SK-N-MC (cell line): ENCODE measurements around the gene TWNK.

Experiments used
- DNase-seq: peaks from one replicate; pipeline ENCODE4 v3.0.0-alpha.2; 2011; ENCODE audit warnings: low read depth, low spot score
- H3K27ac ChIP-seq: fragments of 200-600 bp; sonication (generic); 2 replicates; pipeline ENCODE4 v1.5.1; 2016; ENCODE audit warnings: mixed run types
- H3K36me3 ChIP-seq: fragments of 200-600 bp; sonication (generic); 2 replicates; pipeline ENCODE4 v1.6.1; 2017; ENCODE audit warnings: antibody characterized with exemption, low read length, mixed read lengths; ENCODE audit not compliant: insufficient read depth
- H3K4me3 ChIP-seq: fragments of 200-600 bp; sonication (generic); 2 replicates; pipeline ENCODE4 v1.5.1; 2016
- H3K9ac ChIP-seq: fragments of 200-600 bp; sonication (generic); 2 replicates; pipeline ENCODE4 v1.8.0; 2017; ENCODE audit warnings: mixed run types, mixed read lengths; ENCODE audit not compliant: insufficient read length
- H3K9me3 ChIP-seq: fragments of 200-600 bp; sonication (generic); 2 replicates; pipeline ENCODE4 v1.6.1; 2017; ENCODE audit warnings: low read depth, mild to moderate bottlenecking, antibody characterized with exemption, low read length, moderate library complexity, mixed read lengths
- EZH2 ChIP-seq: fragments of 200-600 bp; sonication (generic); IDR thresholded peaks from one replicate; pipeline ENCODE4 v1.6.1; 2017; ENCODE audit warnings: antibody characterized with exemption
- FOXP2 ChIP-seq: optimal IDR thresholded peaks from 2 replicates; pipeline ENCODE3; 2011; ENCODE audit warnings: mild to moderate bottlenecking, moderate library complexity; ENCODE audit not compliant: insufficient read depth; ENCODE audit errors: extremely low read length, control extremely low read depth
- POLR2AphosphoS5 ChIP-seq: IDR thresholded peaks from 2 replicates; pipeline ENCODE4 v1.6.1; 2012; ENCODE audit warnings: mild to moderate bottlenecking, low read depth, low read length, borderline replicate concordance

TWNK gene

GRCh38 chr10:100986623-100986951 lies 756 bp upstream of the TWNK start:
- Histone ChIP-seq H3K27ac (no peak overlapping the region), H3K36me3 (peaks cover 27% of the 10 kb centered on the region)
- TF ChIP-seq POLR2AphosphoS5, result no peak

GRCh38 chr10:100987685-100988049 lies 324 bp downstream of the TWNK start:
- Histone ChIP-seq H3K9me3 (no peaks in the 10 kb centered on the region), H3K27ac (no peak overlapping the region), H3K9ac (peak overlapping the region; percentile 92), H3K36me3 (peaks cover 27% of the 10 kb centered on the region), H3K4me3 (peak overlapping the region; percentile 90)
- DNase-seq, result no peak
- TF ChIP-seq EZH2, result no peak
- no peak for TF ChIP-seq POLR2AphosphoS5
- TF ChIP-seq FOXP2, result no peak

More at GRCh38 chr10:100986623-100986951, 756 bp upstream of the TWNK start:
- no peaks in the 10 kb centered on the region for H3K9me3 ChIP-seq
- H3K9ac ChIP-seq, result peak overlapping the region; percentile 92
- no peak for DNase-seq
- H3K4me3 ChIP-seq, result peak overlapping the region; percentile 90

- DNase-seq, result no peak
- peaks cover 27% of the 10 kb centered on the region for H3K36me3 ChIP-seq
- H3K9ac ChIP-seq, result peak overlapping the region; percentile 92
- no peak overlapping the region for H3K27ac ChIP-seq
- TF ChIP-seq POLR2AphosphoS5, result no peak
- no peak for TF ChIP-seq FOXP2
- TF ChIP-seq EZH2, result no peak
- H3K4me3 ChIP-seq, result peak overlapping the region; percentile 90
- H3K9me3 ChIP-seq, result no peaks in the 10 kb centered on the region
These were observed 823 bp downstream of the TWNK start for GRCh38 chr10:100988166-100988565.

GRCh38 chr10:100989088-100989487 lies 1.7 kb downstream of the TWNK start:
- Histone ChIP-seq H3K27ac (no peak overlapping the region), H3K9me3 (no peaks in the 10 kb centered on the region), H3K9ac (no peak overlapping the region), H3K4me3 (no peak overlapping the region), H3K36me3 (peaks cover 27% of the 10 kb centered on the region)
- DNase-seq, result no peak
- no peak for TF ChIP-seq POLR2AphosphoS5
- TF ChIP-seq FOXP2, result no peak
- TF ChIP-seq EZH2, result no peak

- peaks cover 20% of the 10 kb centered on the region for H3K36me3 ChIP-seq
- no peak overlapping the region for H3K4me3 ChIP-seq
- TF ChIP-seq EZH2 (no peak), POLR2AphosphoS5 (no peak), FOXP2 (no peak)
- H3K9me3 ChIP-seq, result no peaks in the 10 kb centered on the region
- peak overlapping the region; percentile 91 for H3K27ac ChIP-seq
- DNase-seq, result no peak
- no peak overlapping the region for H3K9ac ChIP-seq
These were observed 6.8 kb downstream of the TWNK start for GRCh38 chr10:100993986-100994708.

- no peaks in the 10 kb centered on the region for H3K9me3 ChIP-seq
- no peak for DNase-seq
- H3K36me3 ChIP-seq, result peaks cover 14% of the 10 kb centered on the region
- H3K4me3 ChIP-seq, result 0 out of 2 replicates have a peak overlapping the region, but pooled peaks have one; percentile 3
- H3K9ac ChIP-seq, result peak overlapping the region; percentile 49
- H3K27ac ChIP-seq, result peak overlapping the region; percentile 91
- TF ChIP-seq FOXP2 (no peak), EZH2 (no peak)
These were observed 7.8 kb downstream of the TWNK start for GRCh38 chr10:100995181-100995580.

GRCh38 chr10:100996678-100997359 lies 9.5 kb downstream of the TWNK start:
- H3K36me3 ChIP-seq, result no peaks in the 10 kb centered on the region; the same call in 1 of the 2 replicates
- TF ChIP-seq FOXP2 (no peak), EZH2 (no peak), POLR2AphosphoS5 (no peak; the same call in 1 of the 2 replicates)
- H3K9me3 ChIP-seq, result no peaks in the 10 kb centered on the region
- DNase-seq, result no peak
- H3K9ac ChIP-seq, result peak overlapping the region; percentile 53
- H3K4me3 ChIP-seq, result peak overlapping the region; percentile 81
- H3K27ac ChIP-seq, result peak overlapping the region; percentile 91; the same call in 1 of the 2 replicates

GRCh38 chr10:100997360-100998182 lies 10.2 kb downstream of the TWNK start:
- Histone ChIP-seq H3K4me3 (peak overlapping the region; percentile 81), H3K27ac (peak overlapping the region; percentile 50), H3K9me3 (no peaks in the 10 kb centered on the region), H3K36me3 (no peaks in the 10 kb centered on the region; the same call in 1 of the 2 replicates), H3K9ac (peak overlapping the region; percentile 53)
- DNase-seq, result no peak
- TF ChIP-seq POLR2AphosphoS5 (no peak), EZH2 (no peak), FOXP2 (no peak)
